ENCODE data around the gene SYT9.

Gene SYT9

DNA sequence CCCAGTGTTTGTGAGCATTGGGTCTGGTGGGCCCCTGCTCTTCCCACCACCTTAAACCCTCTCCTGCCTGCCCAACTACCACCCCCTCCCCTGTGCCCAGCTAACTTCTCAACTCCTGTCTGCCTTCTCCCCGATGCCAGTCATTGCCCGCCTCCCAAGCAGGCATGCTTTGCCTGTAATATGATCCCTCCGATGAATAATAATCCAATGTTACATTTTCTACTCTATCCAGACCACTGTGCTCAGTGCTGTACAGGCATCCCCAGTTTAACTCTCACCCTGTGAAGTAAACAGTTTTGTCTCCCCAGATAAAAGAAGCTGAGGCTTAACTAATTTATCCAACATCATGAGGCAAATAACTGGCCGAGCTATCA is 198.1 kb downstream of the SYT9 start:
- Mint-ChIP-seq H3K36me3 (no peaks in the 10 kb centered on the region), H3K4me1 (no peaks in the 10 kb centered on the region), H3K9me3 (no peaks in the 10 kb centered on the region), H3K27me3 (no peaks in the 10 kb centered on the region), H3K27ac (no peak overlapping the region), H3K4me3 (no peak overlapping the region)

DNA sequence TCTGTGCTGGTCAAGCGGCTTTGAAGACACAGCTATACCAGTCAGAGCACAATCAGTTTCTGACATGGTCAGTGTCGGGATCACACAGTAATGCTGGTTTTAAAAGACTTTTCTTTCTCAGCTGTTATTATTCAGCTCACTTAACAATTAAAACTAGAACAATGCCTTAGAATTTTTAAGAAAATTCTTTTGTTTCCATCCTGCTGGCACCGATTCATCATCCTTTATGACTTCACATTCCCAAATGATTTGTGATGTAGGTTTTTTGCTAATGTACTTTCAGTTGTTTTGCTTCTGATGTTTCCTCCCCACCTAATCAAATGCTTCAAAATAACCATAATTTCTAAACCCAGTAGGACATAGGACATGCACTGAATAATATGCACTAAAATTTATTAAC is 199.1 kb downstream of the SYT9 start:
- Mint-ChIP-seq H3K9me3 (no peaks in the 10 kb centered on the region), H3K27ac (no peak overlapping the region), H3K27me3 (no peaks in the 10 kb centered on the region), H3K4me1 (no peaks in the 10 kb centered on the region), H3K4me3 (no peak overlapping the region), H3K36me3 (no peaks in the 10 kb centered on the region)

DNA sequence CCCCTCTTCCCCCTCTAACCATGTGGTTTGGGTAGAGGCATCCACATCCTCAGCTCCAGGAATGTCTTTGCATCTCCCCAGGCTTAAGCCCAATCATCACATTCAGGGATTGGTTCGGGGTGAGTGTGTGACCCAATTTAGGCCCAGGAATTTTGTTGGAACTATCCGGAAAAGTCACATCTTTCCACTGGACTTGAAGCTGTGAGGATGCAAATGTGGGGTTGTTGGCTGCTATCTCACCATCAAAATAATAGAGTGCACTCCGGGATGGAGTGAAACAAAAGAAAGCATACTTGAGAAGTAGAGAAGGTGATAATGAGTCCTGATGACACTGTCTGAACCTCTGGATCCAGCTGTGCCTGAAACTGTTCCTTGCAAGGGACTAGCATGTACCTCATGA is 199.8 kb downstream of the SYT9 start:
- H3K9me3 Mint-ChIP-seq = no peaks in the 10 kb centered on the region
- H3K4me3 Mint-ChIP-seq = no peak overlapping the region
- peaks cover under 1% of the 10 kb centered on the region for H3K36me3 Mint-ChIP-seq
- no peaks in the 10 kb centered on the region for H3K27me3 Mint-ChIP-seq
- H3K27ac Mint-ChIP-seq = no peak overlapping the region
- H3K4me1 Mint-ChIP-seq = no peaks in the 10 kb centered on the region

DNA sequence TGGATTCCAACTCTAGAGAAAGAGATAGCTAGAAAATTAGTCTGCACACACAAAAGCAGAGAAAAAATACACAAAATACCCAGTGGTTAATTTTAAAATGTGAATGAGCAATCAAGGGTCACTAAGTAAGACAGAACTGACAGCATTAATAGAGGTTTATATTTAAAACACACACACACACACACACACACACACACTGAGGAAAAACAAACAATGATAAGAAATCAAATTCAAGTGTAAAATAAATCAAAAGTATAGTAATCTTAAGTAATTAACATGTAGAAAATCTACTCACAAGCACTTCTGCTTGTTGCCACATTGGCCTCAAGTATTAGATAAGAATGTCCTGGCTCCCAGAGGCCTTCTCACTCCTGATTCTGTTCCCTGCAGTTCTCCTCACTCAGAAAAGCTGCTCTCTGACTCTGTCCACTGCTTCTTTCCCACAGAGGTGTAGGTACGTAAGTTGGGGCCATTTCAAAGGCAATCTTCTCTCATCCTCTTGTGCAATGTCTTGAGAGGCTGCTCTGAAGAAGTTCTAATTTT is 200.3 kb downstream of the SYT9 start:
- Mint-ChIP-seq H3K27me3 (no peaks in the 10 kb centered on the region), H3K9me3 (no peaks in the 10 kb centered on the region)

DNA sequence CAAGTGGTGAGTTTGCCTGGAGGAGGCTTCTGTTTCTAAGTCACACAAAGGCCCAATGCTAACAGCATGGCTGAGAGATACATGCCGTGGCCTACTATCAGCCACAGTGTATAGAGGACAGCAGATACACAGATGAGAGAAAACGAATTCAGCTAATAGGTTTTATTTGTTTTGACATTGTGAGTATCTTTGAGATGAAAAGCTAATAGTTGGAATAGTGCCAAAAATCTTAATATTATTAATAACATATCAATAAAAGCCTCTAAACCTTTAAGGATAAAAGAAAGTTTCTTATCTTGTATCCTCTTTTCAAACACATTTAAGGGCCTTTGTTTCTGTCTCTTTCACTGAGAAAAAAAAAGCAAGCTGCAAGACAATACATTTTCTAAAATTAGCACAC is 203.2 kb downstream of the SYT9 start:
- Mint-ChIP-seq H3K9me3 (no peaks in the 10 kb centered on the region), H3K27me3 (no peaks in the 10 kb centered on the region), H3K27ac (no peak overlapping the region), H3K36me3 (peaks cover 6% of the 10 kb centered on the region), H3K4me3 (no peak overlapping the region), H3K4me1 (no peaks in the 10 kb centered on the region)

More for the DNA sequence above, 200.3 kb downstream of the SYT9 start:
- Mint-ChIP-seq H3K27ac (no peak overlapping the region), H3K4me3 (no peak overlapping the region), H3K36me3 (peaks cover 5% of the 10 kb centered on the region), H3K4me1 (no peaks in the 10 kb centered on the region)

DNA sequence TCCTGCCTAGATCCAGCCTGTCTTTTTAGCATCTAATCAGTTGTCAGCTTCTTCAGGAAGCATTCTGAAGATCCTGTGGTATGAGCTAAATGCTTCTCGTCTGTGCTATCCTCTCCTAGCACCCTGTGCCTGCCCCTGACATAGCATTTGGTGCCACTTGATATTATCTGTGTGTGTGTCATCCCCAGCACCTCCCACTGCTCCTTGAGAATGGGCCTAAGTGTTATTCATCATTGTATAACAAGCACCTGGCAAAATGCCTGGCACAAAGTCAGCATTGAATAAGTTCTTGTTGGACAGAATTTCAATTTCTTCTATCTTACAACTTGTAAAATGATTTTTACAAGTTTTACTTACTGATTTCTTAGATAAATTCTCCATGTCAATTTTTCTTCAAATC is 205.5 kb downstream of the SYT9 start:
- Mint-ChIP-seq H3K9me3 (no peaks in the 10 kb centered on the region), H3K4me1 (peaks cover 2% of the 10 kb centered on the region), H3K36me3 (peaks cover 6% of the 10 kb centered on the region), H3K4me3 (no peak overlapping the region), H3K27ac (no peak overlapping the region), H3K27me3 (no peaks in the 10 kb centered on the region)

DNA sequence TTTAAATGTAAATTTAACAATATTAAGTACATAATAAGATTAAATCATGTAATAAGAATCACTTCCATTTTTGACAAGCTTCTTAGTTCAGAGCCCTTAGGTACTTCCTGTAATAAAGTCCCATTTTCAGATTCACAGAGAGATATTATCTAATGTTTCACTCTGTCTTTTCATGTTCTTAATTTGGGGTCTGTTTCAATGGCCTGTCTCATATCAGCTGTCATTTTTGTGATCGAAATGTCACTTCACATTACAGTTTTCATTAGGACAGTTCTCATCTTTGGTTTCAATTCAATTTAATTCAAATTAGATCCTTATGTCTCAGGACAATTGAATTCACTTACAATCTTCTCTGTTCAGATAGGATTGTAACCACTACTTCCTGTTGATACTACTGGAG is 211.0 kb downstream of the SYT9 start:
- Mint-ChIP-seq H3K27me3 (no peaks in the 10 kb centered on the region), H3K36me3 (peaks cover 5% of the 10 kb centered on the region), H3K9me3 (no peaks in the 10 kb centered on the region), H3K27ac (no peak overlapping the region), H3K4me3 (no peak overlapping the region), H3K4me1 (peaks cover 12% of the 10 kb centered on the region)

DNA sequence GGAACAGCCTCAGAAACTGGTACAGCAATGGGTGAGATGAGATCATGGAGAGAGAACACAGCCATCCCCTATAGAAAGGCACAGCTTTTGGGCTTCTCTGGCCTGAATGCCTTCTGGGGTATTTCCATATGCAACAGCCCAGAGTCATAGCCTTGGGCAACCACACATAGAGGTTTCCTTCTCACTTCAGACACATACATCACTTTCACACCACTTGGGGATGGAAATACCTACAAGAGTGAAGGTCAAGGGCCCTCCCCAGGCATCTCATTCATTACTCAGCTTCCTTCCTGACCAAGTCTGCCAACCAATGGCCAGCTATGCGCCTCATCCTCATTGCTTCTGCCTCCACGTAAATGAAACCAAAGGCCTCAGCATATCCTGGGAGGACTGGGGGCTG is 215.9 kb downstream of the SYT9 start:
- Mint-ChIP-seq H3K4me3 (no peak overlapping the region), H3K27me3 (no peaks in the 10 kb centered on the region), H3K4me1 (peaks cover 7% of the 10 kb centered on the region), H3K9me3 (no peaks in the 10 kb centered on the region), H3K27ac (no peak overlapping the region), H3K36me3 (peaks cover 4% of the 10 kb centered on the region)

DNA sequence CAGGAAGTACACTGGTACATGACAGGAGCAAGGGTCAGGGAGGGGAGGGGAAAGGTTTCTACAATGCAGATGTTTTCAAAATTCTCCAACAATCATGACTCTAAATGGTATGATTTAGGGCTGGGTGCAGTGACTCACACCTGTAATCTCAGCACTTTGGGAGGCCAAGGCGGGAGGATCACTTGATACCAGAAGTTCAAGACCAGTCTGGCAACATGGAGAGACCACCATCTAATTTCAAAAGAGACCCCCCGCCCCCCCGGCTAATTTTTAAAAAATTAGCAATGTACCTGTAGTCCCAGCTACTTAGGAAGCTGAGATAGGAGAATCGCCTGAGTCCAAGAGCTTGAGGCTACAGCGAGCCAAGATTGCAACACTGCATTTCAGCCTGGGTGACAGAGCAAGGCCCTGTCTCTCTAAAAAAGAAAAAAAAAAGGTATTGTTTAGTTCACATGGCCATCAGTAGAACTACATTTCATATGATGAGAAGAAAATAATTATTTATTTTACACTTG is 217.7 kb downstream of the SYT9 start:
- no peak overlapping the region for H3K4me3 Mint-ChIP-seq

DNA sequence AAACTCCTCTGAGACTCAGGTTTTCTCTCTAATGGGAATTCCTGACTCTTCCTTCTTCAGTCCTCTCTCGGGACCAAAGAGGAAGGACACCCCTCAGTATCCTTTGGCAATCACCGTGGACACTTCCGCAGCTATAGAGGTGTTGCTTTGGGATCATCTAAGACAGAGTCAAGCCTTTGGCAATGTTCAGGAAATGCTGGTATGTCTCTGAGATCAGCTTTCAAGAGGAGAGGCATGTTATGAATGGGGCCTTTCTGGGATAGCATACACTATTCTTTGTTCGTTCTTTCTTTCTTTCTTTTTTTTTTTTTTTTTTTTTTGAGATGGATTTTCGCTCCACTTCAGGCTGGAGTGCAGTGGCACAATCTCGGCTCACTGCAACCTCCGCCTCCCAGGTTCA is 219.4 kb downstream of the SYT9 start:
- H3K9me3 Mint-ChIP-seq = no peaks in the 10 kb centered on the region
- peaks cover 4% of the 10 kb centered on the region for H3K36me3 Mint-ChIP-seq
- H3K4me1 Mint-ChIP-seq = no peaks in the 10 kb centered on the region
- H3K27me3 Mint-ChIP-seq = no peaks in the 10 kb centered on the region
- H3K27ac Mint-ChIP-seq = no peak overlapping the region
- no peak overlapping the region for H3K4me3 Mint-ChIP-seq

More for the DNA sequence above, 217.7 kb downstream of the SYT9 start:
- H3K36me3 Mint-ChIP-seq = peaks cover 4% of the 10 kb centered on the region
- H3K27ac Mint-ChIP-seq = no peak overlapping the region
- H3K9me3 Mint-ChIP-seq = no peaks in the 10 kb centered on the region
- H3K27me3 Mint-ChIP-seq = no peaks in the 10 kb centered on the region
- H3K4me1 Mint-ChIP-seq = no peaks in the 10 kb centered on the region

DNA sequence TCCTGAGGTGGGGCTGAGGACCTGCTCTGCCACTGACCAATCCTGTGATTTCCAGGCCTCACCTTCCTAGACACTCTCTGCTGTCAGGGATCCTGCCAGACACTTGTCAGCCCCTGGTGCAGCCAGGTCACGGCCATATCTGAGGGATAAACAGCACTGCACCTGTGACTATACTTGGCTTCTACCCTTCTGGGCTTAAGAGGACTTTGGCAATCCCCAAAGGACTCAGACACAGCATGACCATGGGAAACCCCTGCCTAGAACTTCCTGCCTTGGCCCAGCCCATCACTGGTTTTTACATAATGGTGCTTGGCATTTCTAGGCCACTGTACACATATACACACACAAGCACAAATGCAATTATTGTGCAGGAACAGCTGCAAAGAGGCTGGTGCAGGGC is 222.0 kb downstream of the SYT9 start:
- no peaks in the 10 kb centered on the region for H3K4me1 Mint-ChIP-seq
- no peaks in the 10 kb centered on the region for H3K36me3 Mint-ChIP-seq
- H3K9me3 Mint-ChIP-seq = no peaks in the 10 kb centered on the region
- H3K4me3 Mint-ChIP-seq = no peak overlapping the region
- H3K27ac Mint-ChIP-seq = no peak overlapping the region
- H3K27me3 Mint-ChIP-seq = no peaks in the 10 kb centered on the region

DNA sequence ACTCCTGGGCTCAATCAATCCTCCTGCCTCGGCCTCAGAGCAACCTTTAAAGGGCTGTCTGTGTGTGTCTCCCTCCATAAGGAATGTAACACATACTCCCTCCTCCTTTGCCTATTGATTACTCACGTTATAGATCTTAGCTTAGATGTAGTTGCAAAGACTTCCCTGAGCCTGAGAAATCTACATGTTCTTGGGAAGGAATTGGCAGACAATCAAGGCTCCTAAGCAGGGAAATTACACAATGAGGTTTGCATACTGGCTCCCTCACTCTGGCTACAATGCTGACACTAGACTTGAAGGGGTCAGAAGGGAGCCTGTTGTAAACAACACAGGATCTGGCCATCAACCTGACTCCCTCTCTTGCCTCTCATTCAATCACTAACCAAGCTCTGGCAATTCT is 228.4 kb downstream of the SYT9 start:
- H3K9me3 Mint-ChIP-seq = no peaks in the 10 kb centered on the region
- H3K27me3 Mint-ChIP-seq = no peaks in the 10 kb centered on the region
- no peak overlapping the region for H3K4me3 Mint-ChIP-seq
- no peaks in the 10 kb centered on the region for H3K4me1 Mint-ChIP-seq
- H3K36me3 Mint-ChIP-seq = no peaks in the 10 kb centered on the region
- H3K27ac Mint-ChIP-seq = no peak overlapping the region

DNA sequence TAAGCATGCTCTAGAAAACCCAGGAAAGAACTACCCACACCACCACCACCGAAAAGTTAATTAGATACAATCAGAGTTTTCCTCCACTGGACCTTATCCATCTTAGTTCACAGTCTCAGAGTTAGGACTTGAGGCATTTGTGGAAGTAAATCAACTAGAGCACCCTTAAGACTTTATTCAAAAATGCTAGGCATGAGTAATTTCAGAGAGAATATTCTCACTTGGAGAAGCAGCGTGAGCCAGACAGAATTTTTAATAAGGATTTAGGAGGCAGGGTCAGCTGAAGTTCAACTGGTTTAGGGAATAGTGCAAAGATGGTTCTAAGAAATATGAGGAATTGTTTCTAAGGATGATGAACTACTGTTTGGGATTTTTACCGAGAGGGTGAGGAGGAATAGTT is 232.4 kb downstream of the SYT9 start:
- Mint-ChIP-seq H3K27me3 (no peaks in the 10 kb centered on the region), H3K4me1 (no peaks in the 10 kb centered on the region), H3K27ac (no peak overlapping the region), H3K9me3 (no peaks in the 10 kb centered on the region), H3K36me3 (no peaks in the 10 kb centered on the region), H3K4me3 (no peak overlapping the region)

DNA sequence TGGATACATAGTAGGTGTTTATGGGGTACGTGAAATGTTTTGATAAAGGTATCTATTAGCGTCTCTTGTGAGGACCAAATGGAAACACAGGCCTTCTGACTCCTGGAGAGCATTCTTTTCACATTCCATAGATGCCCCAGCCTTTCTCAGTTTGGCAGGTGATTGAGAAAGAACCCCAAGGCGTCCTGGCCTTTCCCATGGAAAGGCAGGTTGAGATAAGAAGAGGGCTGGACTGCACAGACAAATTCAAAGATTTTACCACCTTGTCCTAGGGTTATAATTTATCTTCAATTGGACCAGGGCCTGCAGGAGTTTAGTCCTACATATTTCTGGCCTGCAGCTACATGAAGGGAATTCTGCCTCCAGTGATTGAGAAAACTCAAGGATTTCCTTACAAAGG is 232.9 kb downstream of the SYT9 start:
- no peaks in the 10 kb centered on the region for H3K27me3 Mint-ChIP-seq
- H3K9me3 Mint-ChIP-seq = no peaks in the 10 kb centered on the region
- no peak overlapping the region for H3K27ac Mint-ChIP-seq
- H3K36me3 Mint-ChIP-seq = no peaks in the 10 kb centered on the region
- H3K4me3 Mint-ChIP-seq = no peak overlapping the region
- H3K4me1 Mint-ChIP-seq = no peaks in the 10 kb centered on the region

DNA sequence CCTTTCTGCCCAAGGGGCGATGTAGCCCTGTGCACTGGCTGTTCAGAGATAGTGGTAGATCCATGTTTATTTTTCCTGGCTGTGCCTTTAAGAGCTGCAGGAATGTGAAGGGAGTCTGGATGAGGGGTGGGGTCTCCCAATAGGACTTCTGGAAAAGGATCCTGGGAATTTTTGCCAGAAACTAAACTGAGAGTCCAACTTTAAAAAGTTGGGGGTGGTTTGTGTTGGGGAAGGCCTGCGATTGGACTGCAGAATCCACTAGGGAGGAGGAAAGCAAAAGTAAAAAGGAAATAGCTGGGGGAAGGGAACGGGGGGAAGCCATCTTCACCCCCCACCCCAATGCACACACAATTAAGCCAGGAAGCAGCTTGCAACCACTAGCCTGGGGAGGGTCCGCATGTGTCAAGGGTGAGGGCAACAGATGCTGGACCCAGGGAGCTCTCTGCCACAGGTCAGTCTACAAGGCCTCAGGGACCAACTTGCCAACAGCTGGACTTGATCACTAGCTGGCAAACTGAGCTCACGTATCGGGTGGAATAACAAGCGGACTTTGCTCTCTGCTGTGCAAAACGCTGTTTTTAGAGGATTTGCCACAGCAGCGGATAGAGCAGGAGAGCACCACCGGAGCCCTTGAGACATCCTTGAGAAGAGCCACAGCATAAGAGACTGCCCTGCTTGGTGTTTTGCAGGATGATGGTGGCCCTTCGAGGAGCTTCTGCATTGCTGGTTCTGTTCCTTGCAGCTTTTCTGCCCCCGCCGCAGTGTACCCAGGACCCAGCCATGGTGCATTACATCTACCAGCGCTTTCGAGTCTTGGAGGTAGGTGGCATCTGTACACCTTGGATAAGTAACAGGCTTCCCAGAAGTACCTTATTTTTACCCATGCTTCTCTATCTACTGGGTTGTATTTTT is 233.7 kb downstream of the SYT9 start, which contains the start of gene OLFML1:
TSS of gene OLFML1 (plus strand) at position 321 of the 912 bp plus-strand sequence. CDS start at position 691, 370 bp downstream.
- Mint-ChIP-seq H3K27ac (no peak within 1 kb of the TSS), H3K36me3 (no peaks in the 10 kb centered on the region), H3K4me1 (no peaks in the 10 kb centered on the region), H3K9me3 (no peaks in the 10 kb centered on the region), H3K27me3 (no peaks in the 10 kb centered on the region), H3K4me3 (no peak within 1 kb of the TSS)

DNA sequence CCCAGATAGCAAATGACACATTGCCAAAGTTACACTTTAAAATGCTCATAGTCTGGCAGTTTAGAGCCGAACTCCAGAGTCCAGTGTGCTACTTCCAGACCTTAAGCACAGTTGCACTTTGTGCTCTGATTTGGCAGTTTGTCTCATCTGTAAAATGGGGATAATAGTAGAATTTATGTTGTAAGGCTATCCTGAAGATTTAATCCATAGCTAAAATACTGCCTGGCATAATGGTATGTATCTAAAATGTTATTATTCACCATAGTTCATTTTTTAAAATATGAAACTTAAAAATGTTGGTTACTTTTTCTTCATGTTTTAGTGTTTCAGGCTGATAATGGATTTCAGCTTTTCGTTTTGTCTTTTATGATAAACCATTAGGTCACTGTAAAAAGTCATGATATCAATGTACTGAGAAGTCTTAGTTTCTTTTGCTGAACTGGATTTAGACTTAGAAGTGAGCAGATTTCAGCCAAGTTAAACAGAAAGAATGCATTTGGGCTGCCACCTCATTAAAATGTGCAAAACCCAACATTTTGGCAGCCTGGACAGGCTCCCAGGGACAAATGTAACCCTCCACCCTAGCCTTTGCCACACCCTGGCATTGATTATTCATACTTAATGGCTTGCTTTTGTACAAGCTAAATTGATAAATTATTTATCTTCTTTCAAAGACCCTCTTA is 234.5 kb downstream of the SYT9 start:
- H3K4me3 Mint-ChIP-seq = no peak overlapping the region

More for the DNA sequence above, 234.5 kb downstream of the SYT9 start:
- Mint-ChIP-seq H3K4me1 (no peaks in the 10 kb centered on the region), H3K36me3 (no peaks in the 10 kb centered on the region), H3K27ac (no peak overlapping the region), H3K9me3 (no peaks in the 10 kb centered on the region), H3K27me3 (no peaks in the 10 kb centered on the region)

All from activated naive CD4-positive, alpha-beta T cell treated with anti-CD3 and anti-CD28 coated beads, Interleukin-2, amount 50 U/mL, for 24 hours (primary cell).